Loucy (cell line): ENCODE measurements around the gene RASSF4.

Experiments used
- CTCF ChIP-seq: fragments of 200-600 bp; sonication (generic); conservative IDR thresholded peaks from 2 replicates; pipeline ENCODE4 v1.5.1; 2014; ENCODE audit warnings: mild to moderate bottlenecking, antibody characterized with exemption, low read length
- EZH2phosphoT487 ChIP-seq: fragments of 200-600 bp; IDR thresholded peaks from 2 replicates; pipeline ENCODE4 v1.6.1; 2018; ENCODE audit warnings: antibody characterized with exemption, mild to moderate bottlenecking, moderate library complexity, borderline replicate concordance

DNA sequence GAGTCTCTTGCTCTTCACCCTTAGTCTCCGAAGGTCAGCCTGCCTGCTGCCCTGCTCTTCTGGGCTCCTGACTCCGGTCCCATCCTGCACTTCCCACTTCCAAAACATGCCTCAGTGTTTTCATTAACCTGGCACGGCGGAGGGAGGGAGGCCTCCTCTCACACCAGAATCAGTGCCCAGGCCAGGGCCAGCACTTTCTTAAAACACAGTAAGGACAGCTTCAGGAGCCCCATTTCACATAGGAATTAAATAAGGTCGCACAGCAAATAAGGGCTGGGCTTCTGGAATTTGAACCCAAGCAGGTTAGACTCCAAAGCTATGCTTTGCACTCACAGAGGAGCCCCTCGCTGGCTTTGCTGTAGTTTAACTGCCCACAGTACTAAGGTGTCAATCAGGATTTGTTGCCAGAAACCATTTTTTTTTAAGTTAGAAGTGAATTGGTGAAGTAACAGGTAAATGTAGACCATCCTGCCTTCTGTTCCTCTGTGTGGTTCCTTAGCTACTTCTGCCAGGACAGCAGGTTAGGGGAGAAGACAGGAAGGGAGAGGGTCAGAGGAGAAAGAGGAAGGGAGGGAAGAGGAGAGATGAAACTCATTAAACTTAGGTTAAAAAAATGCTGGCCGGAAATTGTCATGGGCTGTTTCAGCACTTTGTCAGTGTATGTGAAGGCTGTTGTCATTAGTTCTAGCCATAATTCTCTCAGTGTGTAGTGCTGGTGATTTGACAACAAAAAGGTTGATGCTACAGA is 1.1 kb downstream of the RASSF4 start:
- TF ChIP-seq CTCF, result no peak
- no peak for TF ChIP-seq EZH2phosphoT487
